AG04450 (cell line): ENCODE results near the gene PPIF. TPM values are rescaled to one million over a fixed set of nuclear protein-coding genes. Genes with fewer than 3 reads are reported as not detected.

Experiments used
- CTCF ChIA-PET: fragments of 300-600, 350-600 bp; formaldehyde crosslinking; extraction: SDS; loops from one replicate; lab custom pipeline; 2022; ENCODE audit warnings: antibody characterized with exemption, inconsistent platforms; lab: Charles Lee
- POLR2A ChIA-PET: fragments of 350-600 bp; formaldehyde crosslinking; extraction: SDS; loops from one replicate; lab custom pipeline; 2021; ENCODE audit warnings: antibody characterized with exemption, inconsistent platforms; lab: Yijun Ruan, JAX
- DNase-seq: peaks from one replicate; pipeline ENCODE4 v3.0.0-alpha.2; 2011; ENCODE audit warnings: low read depth, low spot score
- H3K27ac ChIP-seq: one replicate; pipeline ENCODE4 v1.5.1; 2012; ENCODE audit warnings: low read depth, low read length, control low read depth
- H3K27me3 ChIP-seq: one replicate; pipeline ENCODE4 v1.6.0; 2012; ENCODE audit warnings: low read length; ENCODE audit not compliant: control insufficient read depth, insufficient read depth
- H3K4me3 ChIP-seq: 2 replicates; pipeline ENCODE4 v1.5.1; 2011; ENCODE audit warnings: mild to moderate bottlenecking, low read depth, low read length, control low read depth
- H3K9me3 ChIP-seq: 2 replicates; pipeline ENCODE4 v1.5.1; 2012; ENCODE audit warnings: low read length; ENCODE audit not compliant: control insufficient read depth, insufficient read depth
- polyA plus RNA-seq: library from polyadenylated mRNA; depleted of rRNA; stranded (reverse); fragments of >200 nt; gene quantifications from 2 replicates; pipeline ENCODE4 v1.2.3, GENCODE V29; 2011
- TF ChIP-seq, protein P1 (sequence below): IDR thresholded peaks from 2 replicates; pipeline ENCODE4 v1.5.1; 2011; ENCODE audit warnings: low read depth, low read length, control low read depth, inconsistent platforms

Gene PPIF
- polyA plus RNA-seq, 1 experiment = 68.6 TPM

DNA sequence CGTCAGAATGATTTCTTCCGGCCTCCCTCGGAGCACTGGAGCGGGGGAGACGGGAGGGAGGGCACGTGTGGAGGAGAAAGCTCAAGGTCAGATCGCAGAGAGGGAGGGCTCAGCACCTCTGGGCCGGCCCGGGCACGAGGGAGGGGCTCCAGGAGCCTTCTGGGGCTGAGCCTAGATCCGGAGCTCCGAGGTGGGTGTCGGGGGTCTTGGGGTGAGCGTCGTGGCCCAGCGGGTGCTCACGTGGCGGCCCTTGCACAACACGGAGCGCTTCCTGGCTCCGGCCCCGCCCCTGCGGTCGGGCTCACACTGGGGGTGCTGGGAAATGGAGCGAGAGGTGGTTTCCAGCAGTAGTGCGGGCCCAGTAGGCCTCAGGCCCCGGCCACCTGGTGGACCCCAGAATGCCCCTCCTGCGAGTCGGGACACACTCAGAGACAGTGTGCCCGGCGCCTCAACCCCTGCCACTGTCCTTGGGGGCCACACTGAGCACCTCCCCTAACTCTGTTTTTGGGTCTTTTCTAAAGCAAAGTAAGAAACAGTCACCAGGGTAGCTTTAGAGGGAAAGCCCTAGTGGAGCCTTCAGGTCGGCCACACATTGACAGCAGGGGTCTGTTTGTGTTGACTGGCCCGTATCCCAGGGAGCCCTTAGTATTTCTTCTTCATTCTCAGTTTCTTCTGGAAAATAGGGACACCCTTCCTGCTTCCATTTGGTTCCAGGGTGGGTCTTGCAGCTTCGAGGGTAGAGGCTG, 798 bp downstream of the PPIF start:
- peak; percentile 27 for DNase-seq
- TF ChIP-seq, protein P1, sequence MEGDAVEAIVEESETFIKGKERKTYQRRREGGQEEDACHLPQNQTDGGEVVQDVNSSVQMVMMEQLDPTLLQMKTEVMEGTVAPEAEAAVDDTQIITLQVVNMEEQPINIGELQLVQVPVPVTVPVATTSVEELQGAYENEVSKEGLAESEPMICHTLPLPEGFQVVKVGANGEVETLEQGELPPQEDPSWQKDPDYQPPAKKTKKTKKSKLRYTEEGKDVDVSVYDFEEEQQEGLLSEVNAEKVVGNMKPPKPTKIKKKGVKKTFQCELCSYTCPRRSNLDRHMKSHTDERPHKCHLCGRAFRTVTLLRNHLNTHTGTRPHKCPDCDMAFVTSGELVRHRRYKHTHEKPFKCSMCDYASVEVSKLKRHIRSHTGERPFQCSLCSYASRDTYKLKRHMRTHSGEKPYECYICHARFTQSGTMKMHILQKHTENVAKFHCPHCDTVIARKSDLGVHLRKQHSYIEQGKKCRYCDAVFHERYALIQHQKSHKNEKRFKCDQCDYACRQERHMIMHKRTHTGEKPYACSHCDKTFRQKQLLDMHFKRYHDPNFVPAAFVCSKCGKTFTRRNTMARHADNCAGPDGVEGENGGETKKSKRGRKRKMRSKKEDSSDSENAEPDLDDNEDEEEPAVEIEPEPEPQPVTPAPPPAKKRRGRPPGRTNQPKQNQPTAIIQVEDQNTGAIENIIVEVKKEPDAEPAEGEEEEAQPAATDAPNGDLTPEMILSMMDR = 0 out of 2 replicates have a peak, but pooled peaks have one; percentile 2
- POLR2A ChIA-PET = interaction anchor here (0.6 to 2.1 kb wide), 7 partner anchors 11 to 120 kb away, joined by 3 to 7 read pairs (median 3); no protein-coding TSS in a partner anchor
- H3K27ac ChIP-seq = peak overlapping the region; percentile 87
- no peaks in the 10 kb centered on the region; the same call in 1 of the 2 replicates for H3K9me3 ChIP-seq
- CTCF ChIA-PET = interaction anchor here (1.5 to 2.1 kb wide), 2 partner anchors 26 to 53 kb away, joined by 3 to 9 read pairs; no protein-coding TSS in a partner anchor
- peak overlapping the region; percentile 79 for H3K4me3 ChIP-seq
- H3K27me3 ChIP-seq = no peaks in the 10 kb centered on the region

GRCh38 chr10:79348640-79348988, 1.3 kb downstream of the PPIF start:
- Histone ChIP-seq H3K4me3 (peak overlapping the region; percentile 79), H3K27me3 (no peaks in the 10 kb centered on the region), H3K9me3 (no peaks in the 10 kb centered on the region; the same call in 1 of the 2 replicates), H3K27ac (peak overlapping the region; percentile 1)
- CTCF ChIA-PET = interaction anchor here (1.5 to 2.1 kb wide), 2 partner anchors 25 to 52 kb away, joined by 3 to 9 read pairs; no protein-coding TSS in a partner anchor
- TF ChIP-seq, protein P1 = no peak
- POLR2A ChIA-PET = no interaction called here
- no peak for DNase-seq

GRCh38 chr10:79349072-79349491, 1.8 kb downstream of the PPIF start:
- TF ChIP-seq, protein P1 = no peak
- H3K9me3 ChIP-seq = no peaks in the 10 kb centered on the region; the same call in 1 of the 2 replicates
- POLR2A ChIA-PET = no interaction called here
- no peak overlapping the region for H3K27ac ChIP-seq
- CTCF ChIA-PET = interaction anchor here (2.1 kb wide), 1 partner anchor 25 kb away, joined by 9 read pairs; no protein-coding TSS in a partner anchor
- no peaks in the 10 kb centered on the region for H3K27me3 ChIP-seq
- no peak for DNase-seq
- peak overlapping the region; percentile 79 for H3K4me3 ChIP-seq

DNA sequence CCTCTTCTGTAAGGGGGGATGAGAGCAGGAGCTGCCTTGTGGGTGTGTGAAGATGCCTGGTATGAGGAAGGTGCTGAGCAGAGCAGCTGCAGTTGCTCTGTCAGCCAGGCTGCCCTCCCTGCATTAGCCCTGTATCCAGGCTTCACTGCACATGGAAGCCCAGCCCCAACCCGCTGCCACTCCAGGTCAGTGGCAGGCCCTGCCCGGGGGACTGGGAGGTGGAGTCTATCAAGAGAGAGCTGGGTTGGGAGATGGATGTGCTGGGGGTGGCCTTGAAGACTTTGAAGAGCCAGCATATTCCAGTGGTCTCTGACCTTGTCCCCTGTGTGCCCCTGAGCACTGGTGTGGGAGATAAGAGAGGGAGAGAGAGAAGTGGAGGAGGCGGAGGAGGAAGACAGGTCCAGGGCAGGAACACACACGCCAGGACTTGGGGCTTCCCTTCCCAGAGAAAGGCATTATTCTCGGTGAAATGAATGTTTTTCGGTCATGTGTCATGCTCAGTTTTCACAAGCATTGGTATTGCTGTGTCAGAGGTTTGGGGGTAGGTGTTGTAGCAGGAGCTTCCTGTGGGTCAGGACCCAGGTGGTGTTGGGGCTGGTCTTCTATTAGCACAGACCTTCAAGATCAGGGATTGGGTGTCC, 2.6 kb downstream of the PPIF start:
- H3K9me3 ChIP-seq = no peaks in the 10 kb centered on the region; the same call in 1 of the 2 replicates
- CTCF ChIA-PET = no interaction called here

More for the DNA sequence above, 2.6 kb downstream of the PPIF start:
- DNase-seq = no peak
- Histone ChIP-seq H3K27me3 (no peaks in the 10 kb centered on the region), H3K27ac (no peak overlapping the region), H3K4me3 (no peak overlapping the region)
- POLR2A ChIA-PET = interaction anchor here (0.7 kb wide), 1 partner anchor 708 kb away, joined by 3 read pairs; no protein-coding TSS in a partner anchor
- TF ChIP-seq, protein P1 = no peak
